Measurements from ENCODE around the gene PIP4K2A.
"Not testable (repeated sequence)": the region's sequence is repeated elsewhere in the genome, so short reads cannot be mapped to it uniquely, and the experiment has no call there.

PIP4K2A gene

GRCh38 chr10:22503315-22504088 is 210.9 kb downstream of the PIP4K2A start:
- DNase-seq: no peak

- no peak for DNase-seq
Measured at GRCh38 chr10:22501863-22502262, 212.5 kb downstream of the PIP4K2A start.

- DNase-seq: no peak
Measured at GRCh38 chr10:22501413-22501812, 213.0 kb downstream of the PIP4K2A start.

GRCh38 chr10:22500656-22501340 is 213.6 kb downstream of the PIP4K2A start:
- no peak for DNase-seq

- DNase-seq: not testable (repeated sequence)
Measured at GRCh38 chr10:22499973-22500372, 214.4 kb downstream of the PIP4K2A start.

GRCh38 chr10:22495396-22495795 is 219.0 kb downstream of the PIP4K2A start:
- no peak for DNase-seq

GRCh38 chr10:22494007-22494406 is 220.4 kb downstream of the PIP4K2A start:
- no peak for DNase-seq

- no peak for DNase-seq
Measured at GRCh38 chr10:22491931-22492615, 222.3 kb downstream of the PIP4K2A start.

GRCh38 chr10:22491480-22491879 is 222.9 kb downstream of the PIP4K2A start:
- DNase-seq: no peak

- DNase-seq: no peak
Measured at GRCh38 chr10:22489975-22490374, 224.4 kb downstream of the PIP4K2A start.

GRCh38 chr10:22489467-22489866 is 224.9 kb downstream of the PIP4K2A start:
- no peak for DNase-seq

- no peak for DNase-seq
Measured at GRCh38 chr10:22486431-22486830, 227.9 kb downstream of the PIP4K2A start.
